ENCODE results near the gene LPAR6.

- TF ChIP-seq CTCF (IDR thresholded peaks at IDR 0.05) (no peak), POLR2A (IDR thresholded peaks at IDR 0.05) (no peak)
Measured at GRCh38 chr13:48369988-48370387, 42.9 kb downstream of the LPAR6 start.
